BLaER1 (cell line): Measurements from ENCODE around the gene ARHGEF28.

Experiments used
- H3K27ac ChIP-seq: shearing (Covaris generic); formaldehyde crosslinking; 2 replicates; pipeline ENCODE4 v1.8.1; 2022
- H3K27me3 ChIP-seq: shearing (Covaris generic); formaldehyde crosslinking; 2 replicates; pipeline ENCODE4 v1.8.1; 2022
- H3K36me3 ChIP-seq: shearing (Covaris generic); formaldehyde crosslinking; 2 replicates; pipeline ENCODE4 v1.8.1; 2022
- H3K4me1 ChIP-seq: shearing (Covaris generic); formaldehyde crosslinking; 2 replicates; pipeline ENCODE4 v1.8.1; 2022
- H3K4me2 ChIP-seq: shearing (Covaris generic); formaldehyde crosslinking; 2 replicates; pipeline ENCODE4 v1.8.1; 2022
- H3K4me3 ChIP-seq: shearing (Covaris generic); formaldehyde crosslinking; 2 replicates; pipeline ENCODE4 v1.8.1; 2022
- H3K9ac ChIP-seq: shearing (Covaris generic); formaldehyde crosslinking; 2 replicates; pipeline ENCODE4 v1.8.1; 2022
- H3K9me3 ChIP-seq: shearing (Covaris generic); formaldehyde crosslinking; 2 replicates; pipeline ENCODE4 v1.8.1; 2022
- H4K20me1 ChIP-seq: shearing (Covaris generic); formaldehyde crosslinking; 2 replicates; pipeline ENCODE4 v1.8.1; 2022
- Cebpa-rat ChIP-seq: shearing (Covaris generic); IDR thresholded peaks from 2 replicates; pipeline ENCODE4 v1.8.1; 2022

Gene ARHGEF28

DNA sequence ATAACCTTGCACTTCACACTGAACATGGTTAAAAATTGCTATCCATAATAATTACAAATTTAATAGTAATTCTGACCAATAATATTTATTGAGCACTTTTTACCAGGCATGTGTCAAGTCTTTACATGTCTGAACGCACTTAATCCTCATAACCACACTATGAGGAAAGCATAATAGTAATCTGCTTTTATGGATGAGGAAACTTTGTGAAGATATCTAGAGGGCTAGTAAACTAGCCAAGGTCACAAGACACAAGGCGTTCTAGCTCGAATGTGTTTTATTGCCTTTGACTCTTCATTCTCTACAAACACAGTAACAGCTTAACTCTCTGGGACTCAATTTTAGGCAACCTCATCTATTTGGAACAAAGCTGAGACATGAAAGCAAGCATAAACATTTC is 205.1 kb downstream of the ARHGEF28 start:
- no peak overlapping the region for H3K4me3 ChIP-seq
- H3K27ac ChIP-seq = no peak overlapping the region
- H3K4me2 ChIP-seq = no peak overlapping the region
- no peaks in the 10 kb centered on the region for H4K20me1 ChIP-seq
- H3K9me3 ChIP-seq = no peaks in the 10 kb centered on the region
- H3K36me3 ChIP-seq = no peaks in the 10 kb centered on the region
- TF ChIP-seq Cebpa-rat = no peak
- no peak overlapping the region for H3K9ac ChIP-seq
- no peaks in the 10 kb centered on the region for H3K4me1 ChIP-seq
- H3K27me3 ChIP-seq = no peaks in the 10 kb centered on the region

DNA sequence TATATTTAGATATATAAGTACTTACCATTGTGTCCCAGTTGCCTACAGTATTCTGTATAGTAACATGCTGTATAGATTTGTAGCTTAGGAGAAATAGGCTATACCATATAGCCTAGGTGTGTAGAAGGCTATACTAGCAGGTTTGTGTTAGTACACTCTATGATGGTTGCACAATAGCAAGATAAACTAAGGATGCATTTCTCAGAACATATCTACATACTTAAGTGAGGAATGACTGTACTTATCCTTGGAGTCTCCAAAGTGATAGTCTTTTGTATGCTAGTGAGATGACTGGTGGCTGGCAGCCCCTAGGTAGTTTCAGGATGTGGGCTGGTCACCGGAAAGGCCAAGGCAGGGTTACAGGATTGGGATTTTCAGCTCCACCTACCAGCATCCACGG is 208.7 kb downstream of the ARHGEF28 start:
- no peak overlapping the region for H3K27ac ChIP-seq
- no peak for TF ChIP-seq Cebpa-rat
- H3K36me3 ChIP-seq = no peaks in the 10 kb centered on the region
- no peaks in the 10 kb centered on the region for H4K20me1 ChIP-seq
- H3K9me3 ChIP-seq = no peaks in the 10 kb centered on the region
- H3K4me1 ChIP-seq = no peaks in the 10 kb centered on the region
- no peak overlapping the region for H3K4me3 ChIP-seq
- no peak overlapping the region for H3K9ac ChIP-seq
- H3K27me3 ChIP-seq = no peaks in the 10 kb centered on the region
- H3K4me2 ChIP-seq = no peak overlapping the region

- H3K27ac ChIP-seq = no peak overlapping the region
- H3K9ac ChIP-seq = no peak overlapping the region
- no peak overlapping the region for H3K4me2 ChIP-seq
- no peaks in the 10 kb centered on the region for H4K20me1 ChIP-seq
- H3K9me3 ChIP-seq = no peaks in the 10 kb centered on the region
- no peak for TF ChIP-seq Cebpa-rat
- H3K27me3 ChIP-seq = no peaks in the 10 kb centered on the region
- H3K4me3 ChIP-seq = no peak overlapping the region
- H3K36me3 ChIP-seq = no peaks in the 10 kb centered on the region
- H3K4me1 ChIP-seq = no peaks in the 10 kb centered on the region
These were observed 209.7 kb downstream of the ARHGEF28 start for GRCh38 chr5:73835726-73836125.

DNA sequence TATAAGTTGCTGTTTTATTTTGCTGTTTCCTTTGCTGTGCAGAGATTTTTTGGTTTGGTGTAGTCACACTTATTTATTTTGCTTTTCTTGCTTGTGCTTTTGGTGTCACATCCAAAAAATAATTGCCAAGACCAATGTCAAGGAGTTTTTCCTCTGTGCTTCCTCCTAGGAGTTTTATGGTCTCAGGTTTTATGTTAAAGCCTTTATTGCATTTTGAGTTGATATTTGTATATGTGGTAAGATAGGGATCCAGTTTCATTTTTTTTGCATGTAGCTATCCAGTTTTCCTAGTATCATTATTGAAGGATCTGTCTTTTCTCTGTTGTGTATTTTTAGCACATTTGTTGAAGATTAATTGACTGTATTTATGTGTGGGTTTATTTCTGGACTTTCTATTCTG is 210.6 kb downstream of the ARHGEF28 start:
- Histone ChIP-seq H3K9ac (no peak overlapping the region), H3K9me3 (no peaks in the 10 kb centered on the region), H3K4me2 (no peak overlapping the region), H3K27ac (no peak overlapping the region), H3K36me3 (no peaks in the 10 kb centered on the region), H3K27me3 (no peaks in the 10 kb centered on the region), H4K20me1 (no peaks in the 10 kb centered on the region), H3K4me1 (no peaks in the 10 kb centered on the region), H3K4me3 (no peak overlapping the region)
- TF ChIP-seq Cebpa-rat = no peak

- Histone ChIP-seq H3K36me3 (no peaks in the 10 kb centered on the region), H3K9ac (no peak overlapping the region), H3K27me3 (no peaks in the 10 kb centered on the region), H3K9me3 (no peaks in the 10 kb centered on the region), H4K20me1 (no peaks in the 10 kb centered on the region), H3K4me1 (no peaks in the 10 kb centered on the region), H3K4me3 (no peak overlapping the region), H3K27ac (no peak overlapping the region), H3K4me2 (no peak overlapping the region)
- no peak for TF ChIP-seq Cebpa-rat
These were observed 212.9 kb downstream of the ARHGEF28 start for GRCh38 chr5:73838901-73839300.

DNA sequence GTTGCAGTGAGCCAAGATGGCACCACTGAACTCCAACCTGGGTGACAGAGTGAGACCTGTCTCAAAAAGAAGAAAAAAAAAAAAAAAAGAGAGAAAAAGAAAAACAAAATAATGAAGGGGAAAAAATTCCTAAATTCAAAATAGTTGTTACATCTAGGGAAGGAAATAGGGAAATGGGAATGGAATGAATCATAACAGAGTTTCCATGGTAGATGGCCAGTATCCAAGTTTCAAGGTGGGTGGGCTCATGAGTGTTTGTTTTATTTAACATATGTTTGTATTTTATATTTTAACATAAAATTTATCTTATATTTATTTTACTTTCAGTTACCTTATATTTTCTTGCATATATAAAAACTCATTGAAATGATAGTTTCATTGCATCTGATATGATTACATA is 215.6 kb downstream of the ARHGEF28 start:
- no peaks in the 10 kb centered on the region for H3K9me3 ChIP-seq
- no peaks in the 10 kb centered on the region for H3K36me3 ChIP-seq
- TF ChIP-seq Cebpa-rat = no peak
- H3K27me3 ChIP-seq = no peaks in the 10 kb centered on the region
- H3K4me3 ChIP-seq = no peak overlapping the region
- no peak overlapping the region for H3K27ac ChIP-seq
- no peaks in the 10 kb centered on the region for H4K20me1 ChIP-seq
- H3K4me1 ChIP-seq = no peaks in the 10 kb centered on the region
- H3K4me2 ChIP-seq = no peak overlapping the region
- H3K9ac ChIP-seq = no peak overlapping the region

DNA sequence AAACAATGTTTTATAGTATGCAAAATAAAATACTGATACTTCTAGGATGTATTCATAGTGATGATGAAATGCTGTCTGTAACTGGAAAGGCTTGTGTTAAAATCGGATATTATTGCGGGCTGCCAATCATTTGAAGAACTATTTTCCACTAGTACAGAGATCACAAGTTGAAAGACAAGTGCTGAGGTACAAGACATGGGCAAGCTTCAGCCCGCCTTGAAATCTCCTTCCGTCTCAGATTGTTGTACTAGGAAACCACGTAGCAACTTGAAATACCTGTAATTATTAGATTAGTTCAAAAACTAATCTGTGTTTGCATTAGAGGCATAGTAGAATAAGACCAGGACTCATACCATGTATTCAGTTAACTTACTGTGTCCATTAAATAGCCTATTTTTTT is 218.2 kb downstream of the ARHGEF28 start:
- Histone ChIP-seq H3K9ac (no peak overlapping the region), H3K4me1 (no peaks in the 10 kb centered on the region), H3K9me3 (no peaks in the 10 kb centered on the region), H3K27ac (no peak overlapping the region), H3K4me3 (no peak overlapping the region), H3K27me3 (no peaks in the 10 kb centered on the region), H3K36me3 (no peaks in the 10 kb centered on the region), H4K20me1 (no peaks in the 10 kb centered on the region), H3K4me2 (no peak overlapping the region)
- no peak for TF ChIP-seq Cebpa-rat

- peaks cover 11% of the 10 kb centered on the region for H3K4me1 ChIP-seq
- no peak overlapping the region for H3K4me2 ChIP-seq
- TF ChIP-seq Cebpa-rat = no peak
- H3K9me3 ChIP-seq = 0 out of 2 replicates have a peak, but pooled peaks cover 4% of the 10 kb centered on the region
- no peaks in the 10 kb centered on the region for H3K27me3 ChIP-seq
- no peak overlapping the region for H3K27ac ChIP-seq
- H3K36me3 ChIP-seq = no peaks in the 10 kb centered on the region
- no peak overlapping the region for H3K4me3 ChIP-seq
- H4K20me1 ChIP-seq = no peaks in the 10 kb centered on the region
- H3K9ac ChIP-seq = no peak overlapping the region
These were observed 225.6 kb downstream of the ARHGEF28 start for GRCh38 chr5:73851471-73852181.

GRCh38 chr5:73853091-73853490 is 227.1 kb downstream of the ARHGEF28 start:
- no peaks in the 10 kb centered on the region for H3K27me3 ChIP-seq
- TF ChIP-seq Cebpa-rat = no peak
- no peak overlapping the region for H3K9ac ChIP-seq
- peaks cover 25% of the 10 kb centered on the region for H3K4me1 ChIP-seq
- H3K36me3 ChIP-seq = no peaks in the 10 kb centered on the region
- H4K20me1 ChIP-seq = no peaks in the 10 kb centered on the region
- 0 out of 2 replicates have a peak, but pooled peaks cover 4% of the 10 kb centered on the region for H3K9me3 ChIP-seq
- H3K4me3 ChIP-seq = no peak overlapping the region
- H3K27ac ChIP-seq = no peak overlapping the region
- no peak overlapping the region for H3K4me2 ChIP-seq

GRCh38 chr5:73856997-73857396 is 231.0 kb downstream of the ARHGEF28 start:
- H3K4me3 ChIP-seq = no peak overlapping the region
- H3K27ac ChIP-seq = peak overlapping the region; percentile 49
- no peaks in the 10 kb centered on the region for H3K36me3 ChIP-seq
- no peaks in the 10 kb centered on the region for H3K27me3 ChIP-seq
- H3K4me2 ChIP-seq = peak overlapping the region; percentile 63
- H3K9ac ChIP-seq = no peak overlapping the region
- no peaks in the 10 kb centered on the region for H4K20me1 ChIP-seq
- no peak for TF ChIP-seq Cebpa-rat
- H3K9me3 ChIP-seq = 0 out of 2 replicates have a peak, but pooled peaks cover 4% of the 10 kb centered on the region
- peaks cover 65% of the 10 kb centered on the region for H3K4me1 ChIP-seq

DNA sequence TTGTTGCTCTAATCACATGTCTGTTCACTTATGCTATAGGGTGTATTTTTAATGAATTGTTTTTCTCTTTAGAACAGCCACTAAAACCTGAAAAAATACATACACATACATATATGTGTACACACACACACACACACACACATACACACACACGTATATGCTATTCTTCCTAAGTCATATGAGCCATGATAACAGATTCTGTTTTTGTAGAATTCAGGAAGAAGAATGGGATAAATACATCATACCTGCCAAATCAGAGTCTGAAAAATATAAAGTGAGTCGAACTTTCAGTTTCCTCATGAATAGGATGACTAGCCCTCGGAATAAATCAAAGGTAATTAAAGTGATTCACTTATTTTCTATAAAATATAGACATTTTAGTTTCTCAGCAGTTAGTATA is 231.4 kb downstream of the ARHGEF28 start:
- peak overlapping the region; percentile 18 for H3K27ac ChIP-seq
- H3K27me3 ChIP-seq = no peaks in the 10 kb centered on the region
- H3K9ac ChIP-seq = no peak overlapping the region
- H3K36me3 ChIP-seq = no peaks in the 10 kb centered on the region
- no peaks in the 10 kb centered on the region for H4K20me1 ChIP-seq
- H3K4me3 ChIP-seq = no peak overlapping the region
- no peak for TF ChIP-seq Cebpa-rat
- peak overlapping the region; percentile 63 for H3K4me2 ChIP-seq
- peaks cover 69% of the 10 kb centered on the region for H3K4me1 ChIP-seq
- 0 out of 2 replicates have a peak, but pooled peaks cover 4% of the 10 kb centered on the region for H3K9me3 ChIP-seq
